GM23338 (cell line): ENCODE data around the gene SHF. TPM values are rescaled to one million over a fixed set of nuclear protein-coding genes. Genes with fewer than 3 reads are reported as not detected.

Source experiments
- ATAC-seq: fragments of 200-7000 bp; cut with Tn5 transposase; 3 replicates; pipeline ENCODE4 v1.9.1; 2020
- DNase-seq: peaks from one replicate; pipeline ENCODE4 v3.0.0-alpha.2; 2015; ENCODE audit warnings: low spot score
- H2AFZ ChIP-seq: fragments of 200-600 bp; sonication (generic); 2 replicates; pipeline ENCODE4 v1.8.0; 2016; ENCODE audit warnings: antibody characterized with exemption, mild to moderate bottlenecking, moderate library complexity
- H3F3A ChIP-seq: fragments of 200-600 bp; sonication (generic); replicated peaks from 2 replicates; pipeline ENCODE4 v1.8.0; 2017; ENCODE audit warnings: antibody characterized with exemption, mixed run types, low read depth
- H3K27ac ChIP-seq: fragments of 200-600 bp; sonication (generic); 2 replicates; pipeline ENCODE4 v1.6.1; 2016; ENCODE audit warnings: low read depth
- H3K27me3 ChIP-seq: fragments of 200-600 bp; sonication (generic); 2 replicates; pipeline ENCODE4 v1.8.0; 2016; ENCODE audit warnings: mild to moderate bottlenecking, mixed run types, moderate library complexity; ENCODE audit not compliant: insufficient read depth
- H3K36me3 ChIP-seq: fragments of 200-600 bp; sonication (generic); 2 replicates; pipeline ENCODE4 v1.8.0; 2016; ENCODE audit warnings: mild to moderate bottlenecking; ENCODE audit not compliant: insufficient read depth
- H3K4me1 ChIP-seq: fragments of 200-600 bp; sonication (generic); 2 replicates; pipeline ENCODE4 v1.8.0; 2016; ENCODE audit warnings: mild to moderate bottlenecking, moderate library complexity; ENCODE audit not compliant: insufficient read depth
- H3K4me2 ChIP-seq: fragments of 200-600 bp; sonication (generic); 2 replicates; pipeline ENCODE4 v1.7.1; 2017; ENCODE audit warnings: mixed run types
- H3K4me3 ChIP-seq: fragments of 200-600 bp; sonication (generic); 2 replicates; pipeline ENCODE4 v1.6.1; 2016; ENCODE audit warnings: mixed run types
- H3K79me2 ChIP-seq: fragments of 200-600 bp; sonication (generic); replicated peaks from 2 replicates; pipeline ENCODE4 v1.8.0; 2017; ENCODE audit warnings: mild to moderate bottlenecking; ENCODE audit not compliant: insufficient read depth
- H3K9me2 ChIP-seq: fragments of 200-600 bp; sonication (generic); 2 replicates; pipeline ENCODE4 v1.8.0; 2017; ENCODE audit not compliant: insufficient read depth
- H4K20me1 ChIP-seq: fragments of 200-600 bp; sonication (generic); replicated peaks from 2 replicates; pipeline ENCODE4 v1.8.0; 2017; ENCODE audit warnings: mild to moderate bottlenecking; ENCODE audit not compliant: insufficient read depth
- H3K27ac Mint-ChIP-seq: 2 replicates; pipeline ENCODE4 v1.8.0; 2020; ENCODE audit warnings: inconsistent platforms, mild to moderate bottlenecking, moderate library complexity, mixed read lengths
- H3K27me3 Mint-ChIP-seq: 3 replicates; pipeline ENCODE4 v1.8.0; 2022; ENCODE audit warnings: low read depth, mild to moderate bottlenecking, moderate library complexity, mixed read lengths, inconsistent platforms; ENCODE audit not compliant: insufficient read depth, poor library complexity
- H3K36me3 Mint-ChIP-seq: 3 replicates; pipeline ENCODE4 v1.8.0; 2021; ENCODE audit warnings: low read depth, mild to moderate bottlenecking, inconsistent platforms, moderate library complexity, mixed read lengths
- H3K4me1 Mint-ChIP-seq: 3 replicates; pipeline ENCODE4 v1.8.0; 2020; ENCODE audit warnings: mild to moderate bottlenecking, inconsistent platforms, mixed read lengths
- H3K4me3 Mint-ChIP-seq: 3 replicates; pipeline ENCODE4 v1.8.0; 2021; ENCODE audit warnings: moderate library complexity, mild to moderate bottlenecking, inconsistent platforms, mixed read lengths
- H3K9me3 Mint-ChIP-seq: 3 replicates; pipeline ENCODE4 v1.8.0; 2020; ENCODE audit warnings: moderate library complexity, mild to moderate bottlenecking, inconsistent platforms, mixed read lengths
- JUNB ChIP-seq: IDR thresholded peaks from one replicate; pipeline ENCODE4 v1.6.1; 2016; ENCODE audit warnings: antibody characterized with exemption; ENCODE audit not compliant: unreplicated experiment
- POLR2AphosphoS5 ChIP-seq: IDR thresholded peaks from 2 replicates; pipeline ENCODE4 v1.6.1; 2016; ENCODE audit warnings: antibody characterized with exemption, low read depth
- REST ChIP-seq: IDR thresholded peaks from one replicate; pipeline ENCODE4 v1.6.1; 2018; ENCODE audit warnings: antibody characterized with exemption; ENCODE audit not compliant: unreplicated experiment
- ZNF114 ChIP-seq: fragments of 250-450 bp; sonication (Bioruptor Pico); IDR thresholded peaks from 2 replicates; pipeline ENCODE4 v1.5.0; 2020; ENCODE audit warnings: mild to moderate bottlenecking, moderate library complexity
- polyA plus RNA-seq: library from polyadenylated mRNA; unstranded; fragments of >200 nt; fragmentation: Nextera tagmentation; extraction: Ambion mirVana; gene quantifications from 2 replicates; pipeline ENCODE4 v1.2.1, GENCODE V29; 2016
- total RNA-seq: library from RNA; depleted of rRNA; stranded (reverse); fragments of >200 nt; shearing (Covaris generic); gene quantifications from 2 replicates; pipeline ENCODE4 v1.2.3, GENCODE V29; 2014
- TF ChIP-seq, protein P1 (sequence below), 2 experiments: fragments of 200-600 bp in 1 of 2; sonication (generic) in 1 of 2; conservative IDR thresholded peaks; 2 replicates each; pipeline versions ENCODE4 v1.5.1 to v1.6.1; 2016 to 2017; ENCODE audit warnings: antibody characterized with exemption in 2 of 2, low read depth in 2 of 2, mild to moderate bottlenecking in 2 of 2, moderate library complexity in 1 of 2

Gene SHF
- total and polyA plus RNA-seq, 2 experiments from 2014 or later = 5.8 to 15.6 TPM

- Histone ChIP-seq H3K9me2 (no peaks in the 10 kb centered on the region), H3K36me3 (no peaks in the 10 kb centered on the region), H3K27ac (no peak overlapping the region), H3K4me1 (peaks cover under 1% of the 10 kb centered on the region; the same call in 1 of the 2 replicates), H3K79me2 (no peaks in the 10 kb centered on the region), H3F3A (no peaks in the 10 kb centered on the region), H3K4me2 (no peak overlapping the region), H4K20me1 (no peaks in the 10 kb centered on the region; the same call in 1 of the 2 replicates), H3K27me3 (peaks cover 92% of the 10 kb centered on the region), H2AFZ (no peak overlapping the region), H3K4me3 (no peak overlapping the region)
- ATAC-seq (no peak), DNase-seq (no peak)
- H3K36me3 Mint-ChIP-seq = no peaks in the 10 kb centered on the region
- H3K4me3 Mint-ChIP-seq = no peak overlapping the region
- H3K9me3 Mint-ChIP-seq = peaks cover 2% of the 10 kb centered on the region; the same call in 2 of the 3 replicates
- TF ChIP-seq REST (no peak), POLR2AphosphoS5 (no peak), JUNB (no peak)
- TF ChIP-seq, protein P1, sequence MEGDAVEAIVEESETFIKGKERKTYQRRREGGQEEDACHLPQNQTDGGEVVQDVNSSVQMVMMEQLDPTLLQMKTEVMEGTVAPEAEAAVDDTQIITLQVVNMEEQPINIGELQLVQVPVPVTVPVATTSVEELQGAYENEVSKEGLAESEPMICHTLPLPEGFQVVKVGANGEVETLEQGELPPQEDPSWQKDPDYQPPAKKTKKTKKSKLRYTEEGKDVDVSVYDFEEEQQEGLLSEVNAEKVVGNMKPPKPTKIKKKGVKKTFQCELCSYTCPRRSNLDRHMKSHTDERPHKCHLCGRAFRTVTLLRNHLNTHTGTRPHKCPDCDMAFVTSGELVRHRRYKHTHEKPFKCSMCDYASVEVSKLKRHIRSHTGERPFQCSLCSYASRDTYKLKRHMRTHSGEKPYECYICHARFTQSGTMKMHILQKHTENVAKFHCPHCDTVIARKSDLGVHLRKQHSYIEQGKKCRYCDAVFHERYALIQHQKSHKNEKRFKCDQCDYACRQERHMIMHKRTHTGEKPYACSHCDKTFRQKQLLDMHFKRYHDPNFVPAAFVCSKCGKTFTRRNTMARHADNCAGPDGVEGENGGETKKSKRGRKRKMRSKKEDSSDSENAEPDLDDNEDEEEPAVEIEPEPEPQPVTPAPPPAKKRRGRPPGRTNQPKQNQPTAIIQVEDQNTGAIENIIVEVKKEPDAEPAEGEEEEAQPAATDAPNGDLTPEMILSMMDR (conservative IDR thresholded peaks at IDR 0.05; ENCODE audit: low read depth in 2 of 2) = no peak
- H3K4me1 Mint-ChIP-seq = no peaks in the 10 kb centered on the region
- H3K27ac Mint-ChIP-seq = no peak overlapping the region
- peaks cover 33% of the 10 kb centered on the region for H3K27me3 Mint-ChIP-seq
These were observed 65.0 kb downstream of the SHF start for GRCh38 chr15:45122719-45123118.

DNA sequence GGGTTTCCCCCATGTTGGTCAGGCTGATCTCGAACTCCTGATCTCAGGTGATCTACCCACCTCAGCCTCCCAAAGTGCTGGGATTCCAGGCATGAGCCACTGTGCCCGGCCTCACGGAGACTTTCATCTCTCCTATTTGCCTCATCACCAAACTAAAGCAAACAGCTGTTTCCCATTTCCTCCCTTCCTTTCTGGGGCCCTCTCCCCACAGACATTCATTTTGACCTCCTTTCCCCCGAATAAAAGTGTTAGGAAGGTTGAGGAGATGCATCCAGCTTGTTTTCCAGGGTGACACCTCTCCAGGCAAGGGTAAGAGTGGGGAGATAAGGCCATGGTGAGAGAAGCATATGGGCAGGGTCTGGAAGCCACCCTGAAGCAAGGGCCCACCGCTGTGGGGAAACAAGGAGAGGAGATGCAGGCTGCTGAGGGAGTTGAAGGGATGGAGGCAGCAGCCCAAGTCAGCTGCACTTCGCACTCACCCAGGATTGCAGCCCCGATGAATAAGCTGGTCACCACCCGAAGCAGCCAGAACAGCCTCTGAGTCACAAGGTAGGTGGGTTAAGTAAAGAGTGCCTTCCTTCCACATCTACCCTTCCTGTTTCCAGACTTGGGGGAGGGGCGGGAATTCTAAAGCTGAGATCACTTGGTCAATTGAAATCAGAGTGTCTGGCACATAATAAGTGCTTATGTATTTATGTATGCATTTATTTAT is 65.9 kb downstream of the SHF start:
- Histone ChIP-seq H2AFZ (no peak overlapping the region), H3K9me2 (no peaks in the 10 kb centered on the region), H3K36me3 (no peaks in the 10 kb centered on the region), H3K4me3 (no peak overlapping the region), H3K27ac (no peak overlapping the region), H3K4me1 (peaks cover 6% of the 10 kb centered on the region; the same call in 1 of the 2 replicates), H3F3A (no peaks in the 10 kb centered on the region), H3K79me2 (no peaks in the 10 kb centered on the region), H4K20me1 (no peaks in the 10 kb centered on the region; the same call in 1 of the 2 replicates), H3K4me2 (no peak overlapping the region), H3K27me3 (peaks cover 92% of the 10 kb centered on the region)
- peaks cover 37% of the 10 kb centered on the region for H3K27me3 Mint-ChIP-seq
- no peaks in the 10 kb centered on the region for H3K36me3 Mint-ChIP-seq
- H3K4me3 Mint-ChIP-seq = no peak overlapping the region
- H3K4me1 Mint-ChIP-seq = peaks cover 4% of the 10 kb centered on the region; the same call in 2 of the 3 replicates
- no peak for TF ChIP-seq ZNF114
- no peak for TF ChIP-seq JUNB
- DNase-seq (no peak), ATAC-seq (no peak)
- H3K9me3 Mint-ChIP-seq = peaks cover 6% of the 10 kb centered on the region; the same call in 2 of the 3 replicates
- no peak overlapping the region for H3K27ac Mint-ChIP-seq
